ENCODE measurements around the gene CSNK1G1. TPM values are rescaled to one million over a fixed set of nuclear protein-coding genes. Genes with fewer than 3 reads are reported as not detected.

Gene CSNK1G1
- total RNA-seq, 1 donor from 2014 or later: 37.0 TPM

GRCh38 chr15:64141798-64142512 lies 214.0 kb downstream of the CSNK1G1 start:
- no peaks in the 10 kb centered on the region for H3K27me3 Mint-ChIP-seq (ENCODE audit: low read depth, unreplicated experiment)
- peak overlapping the region; percentile 28 for H3K27ac Mint-ChIP-seq (ENCODE audit: unreplicated experiment)
- no peaks in the 10 kb centered on the region for H3K4me1 Mint-ChIP-seq (ENCODE audit: low read depth, unreplicated experiment)
- H3K4me2 ChIP-seq (ENCODE audit: low read length): no peak overlapping the region
- no peak overlapping the region for H3K4me3 Mint-ChIP-seq (ENCODE audit: unreplicated experiment)
- DNase-seq (ENCODE audit: low read depth) (no peak), FAIRE-seq (no peak)
- peaks cover 29% of the 10 kb centered on the region for H3K36me3 ChIP-seq (ENCODE audit: insufficient read depth, low read length)
- peaks cover 13% of the 10 kb centered on the region for H3K36me3 Mint-ChIP-seq (ENCODE audit: low read depth, unreplicated experiment)
- H3K27me3 ChIP-seq (ENCODE audit: insufficient read depth, low read length): no peaks in the 10 kb centered on the region
- no peak overlapping the region for H3K27ac ChIP-seq (ENCODE audit: low read depth, low read length)
- H3K9me3 Mint-ChIP-seq (ENCODE audit: unreplicated experiment): no peaks in the 10 kb centered on the region
- peaks cover 17% of the 10 kb centered on the region for H4K20me1 ChIP-seq (ENCODE audit: insufficient read depth, low read length)
- H3K9me3 ChIP-seq (ENCODE audit: insufficient read depth, low read depth, low read length): no peaks in the 10 kb centered on the region
- H3K9ac ChIP-seq (ENCODE audit: low read length): no peak overlapping the region
- H3K4me1 ChIP-seq (ENCODE audit: insufficient read depth, low read length): peaks cover 5% of the 10 kb centered on the region
- no peaks in the 10 kb centered on the region for H3K79me2 ChIP-seq (ENCODE audit: insufficient read depth, low read length)
- TF ChIP-seq EZH2 (IDR thresholded peaks at IDR 0.05; ENCODE audit: insufficient read depth, low read length): no peak
- TF ChIP-seq, protein P1, sequence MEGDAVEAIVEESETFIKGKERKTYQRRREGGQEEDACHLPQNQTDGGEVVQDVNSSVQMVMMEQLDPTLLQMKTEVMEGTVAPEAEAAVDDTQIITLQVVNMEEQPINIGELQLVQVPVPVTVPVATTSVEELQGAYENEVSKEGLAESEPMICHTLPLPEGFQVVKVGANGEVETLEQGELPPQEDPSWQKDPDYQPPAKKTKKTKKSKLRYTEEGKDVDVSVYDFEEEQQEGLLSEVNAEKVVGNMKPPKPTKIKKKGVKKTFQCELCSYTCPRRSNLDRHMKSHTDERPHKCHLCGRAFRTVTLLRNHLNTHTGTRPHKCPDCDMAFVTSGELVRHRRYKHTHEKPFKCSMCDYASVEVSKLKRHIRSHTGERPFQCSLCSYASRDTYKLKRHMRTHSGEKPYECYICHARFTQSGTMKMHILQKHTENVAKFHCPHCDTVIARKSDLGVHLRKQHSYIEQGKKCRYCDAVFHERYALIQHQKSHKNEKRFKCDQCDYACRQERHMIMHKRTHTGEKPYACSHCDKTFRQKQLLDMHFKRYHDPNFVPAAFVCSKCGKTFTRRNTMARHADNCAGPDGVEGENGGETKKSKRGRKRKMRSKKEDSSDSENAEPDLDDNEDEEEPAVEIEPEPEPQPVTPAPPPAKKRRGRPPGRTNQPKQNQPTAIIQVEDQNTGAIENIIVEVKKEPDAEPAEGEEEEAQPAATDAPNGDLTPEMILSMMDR (IDR thresholded peaks at IDR 0.05; ENCODE audit: insufficient read depth, low read depth, low read length): no peak
- no peak overlapping the region for H3K4me3 ChIP-seq (ENCODE audit: insufficient read depth, low read depth, low read length)
- no peak overlapping the region for H2AFZ ChIP-seq (ENCODE audit: low read depth, low read length)

DNA sequence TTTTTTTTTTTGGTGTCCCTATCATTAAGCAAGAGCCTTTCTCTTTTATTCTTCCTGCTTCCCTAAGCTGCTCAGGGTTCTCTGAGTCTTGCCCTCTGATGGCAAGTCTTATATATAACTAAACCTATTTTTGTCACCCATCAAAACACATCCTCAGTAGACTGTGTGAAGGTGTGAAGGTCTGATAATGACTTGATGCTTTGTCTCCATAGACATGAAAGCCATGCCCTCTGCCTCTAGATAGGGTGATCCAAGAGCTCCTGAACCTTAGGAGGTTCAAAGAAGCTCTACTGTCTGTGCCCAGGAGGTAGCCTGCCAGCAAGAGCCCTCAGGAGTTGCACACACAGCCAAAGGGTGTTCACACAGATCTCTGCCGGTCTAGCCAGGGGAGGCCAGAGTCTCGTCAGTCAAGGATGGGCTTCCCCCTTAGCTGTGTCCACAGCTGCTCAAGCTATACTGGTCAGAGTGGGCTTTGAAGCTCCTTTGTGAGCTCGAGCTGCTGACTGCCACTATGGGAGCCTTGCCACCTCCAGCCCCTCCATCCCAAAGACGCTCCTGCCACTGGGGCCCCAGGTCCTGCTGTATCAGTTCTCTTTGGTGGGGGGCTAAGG lies 217.5 kb downstream of the CSNK1G1 start:
- H3K27ac Mint-ChIP-seq (ENCODE audit: unreplicated experiment): no peak overlapping the region
- H3K9me3 Mint-ChIP-seq (ENCODE audit: unreplicated experiment): no peaks in the 10 kb centered on the region
- no peaks in the 10 kb centered on the region for H3K79me2 ChIP-seq (ENCODE audit: insufficient read depth, low read length)
- no peak for TF ChIP-seq EZH2 (IDR thresholded peaks at IDR 0.05; ENCODE audit: insufficient read depth, low read length)
- TF ChIP-seq, protein P1 (IDR thresholded peaks at IDR 0.05; ENCODE audit: insufficient read depth, low read depth, low read length): no peak
- no peak overlapping the region for H3K4me3 Mint-ChIP-seq (ENCODE audit: unreplicated experiment)
- peaks cover 15% of the 10 kb centered on the region for H3K36me3 Mint-ChIP-seq (ENCODE audit: low read depth, unreplicated experiment)
- no peaks in the 10 kb centered on the region for H3K27me3 ChIP-seq (ENCODE audit: insufficient read depth, low read length)
- peaks cover 22% of the 10 kb centered on the region for H4K20me1 ChIP-seq (ENCODE audit: insufficient read depth, low read length)
- no peaks in the 10 kb centered on the region for H3K27me3 Mint-ChIP-seq (ENCODE audit: low read depth, unreplicated experiment)
- no peak overlapping the region for H2AFZ ChIP-seq (ENCODE audit: low read depth, low read length)
- no peak overlapping the region for H3K27ac ChIP-seq (ENCODE audit: low read depth, low read length)
- no peaks in the 10 kb centered on the region for H3K9me3 ChIP-seq (ENCODE audit: insufficient read depth, low read depth, low read length)
- peaks cover 40% of the 10 kb centered on the region for H3K36me3 ChIP-seq (ENCODE audit: insufficient read depth, low read length)
- no peak overlapping the region for H3K4me2 ChIP-seq (ENCODE audit: low read length)
- H3K4me1 ChIP-seq (ENCODE audit: insufficient read depth, low read length): no peaks in the 10 kb centered on the region
- no peaks in the 10 kb centered on the region for H3K4me1 Mint-ChIP-seq (ENCODE audit: low read depth, unreplicated experiment)
- FAIRE-seq (no peak), DNase-seq (ENCODE audit: low read depth) (no peak)
- no peak overlapping the region for H3K4me3 ChIP-seq (ENCODE audit: insufficient read depth, low read depth, low read length)
- no peak overlapping the region for H3K9ac ChIP-seq (ENCODE audit: low read length)
